ENCODE results near the gene EPB41L4A. TPM values are rescaled to one million over a fixed set of nuclear protein-coding genes. Genes with fewer than 3 reads are reported as not detected.

EPB41L4A gene
- total and polyA plus RNA-seq, 12 donors, result 6.2 to 28.4 (median 17.5) TPM

DNA sequence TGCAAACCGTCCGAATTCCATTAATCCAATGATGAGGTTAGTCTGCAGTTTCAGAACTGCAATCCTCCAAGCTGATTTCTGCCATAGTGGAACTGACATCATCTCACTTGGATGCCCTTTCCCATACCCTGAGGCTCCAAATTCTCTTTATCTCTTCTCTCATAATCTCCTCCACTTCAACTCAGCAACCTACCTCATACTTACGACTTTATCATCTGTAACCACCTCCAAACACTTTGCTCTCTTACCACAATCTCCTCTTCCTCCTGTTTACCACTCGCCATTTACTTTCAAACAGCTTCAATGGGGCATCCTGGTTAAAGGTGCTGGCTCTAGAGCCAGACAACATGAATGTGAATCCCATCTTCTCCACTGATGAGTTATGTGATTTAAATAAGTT lies 223.2 kb downstream of the EPB41L4A start:
- DNase-seq (no peak), ATAC-seq (no peak)
- TF ChIP-seq, protein P1, sequence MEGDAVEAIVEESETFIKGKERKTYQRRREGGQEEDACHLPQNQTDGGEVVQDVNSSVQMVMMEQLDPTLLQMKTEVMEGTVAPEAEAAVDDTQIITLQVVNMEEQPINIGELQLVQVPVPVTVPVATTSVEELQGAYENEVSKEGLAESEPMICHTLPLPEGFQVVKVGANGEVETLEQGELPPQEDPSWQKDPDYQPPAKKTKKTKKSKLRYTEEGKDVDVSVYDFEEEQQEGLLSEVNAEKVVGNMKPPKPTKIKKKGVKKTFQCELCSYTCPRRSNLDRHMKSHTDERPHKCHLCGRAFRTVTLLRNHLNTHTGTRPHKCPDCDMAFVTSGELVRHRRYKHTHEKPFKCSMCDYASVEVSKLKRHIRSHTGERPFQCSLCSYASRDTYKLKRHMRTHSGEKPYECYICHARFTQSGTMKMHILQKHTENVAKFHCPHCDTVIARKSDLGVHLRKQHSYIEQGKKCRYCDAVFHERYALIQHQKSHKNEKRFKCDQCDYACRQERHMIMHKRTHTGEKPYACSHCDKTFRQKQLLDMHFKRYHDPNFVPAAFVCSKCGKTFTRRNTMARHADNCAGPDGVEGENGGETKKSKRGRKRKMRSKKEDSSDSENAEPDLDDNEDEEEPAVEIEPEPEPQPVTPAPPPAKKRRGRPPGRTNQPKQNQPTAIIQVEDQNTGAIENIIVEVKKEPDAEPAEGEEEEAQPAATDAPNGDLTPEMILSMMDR (IDR thresholded peaks at IDR 0.05), result no peak
- Histone ChIP-seq H3K36me3 (peaks cover 0 to 96% (median 3%) of the 10 kb centered on the region in 9 donors), H3K9me3 (no peaks in the 10 kb centered on the region), H3K27ac (no peak overlapping the region), H3K4me3 (no peak overlapping the region), H3K4me1 (peaks cover 0 to 6% (median 0%) of the 10 kb centered on the region in 9 donors), H3K27me3 (no peaks in the 10 kb centered on the region)
- intact Hi-C loops (cut with DNase I), result loop anchor here in 1 of 10 donors (10.0 kb wide), 1 partner anchor 339 kb away; no protein-coding TSS in a partner anchor
- WGBS, 2 donors, result 77 to 85% methylated on average over 4 of the region's 4 CpGs

DNA sequence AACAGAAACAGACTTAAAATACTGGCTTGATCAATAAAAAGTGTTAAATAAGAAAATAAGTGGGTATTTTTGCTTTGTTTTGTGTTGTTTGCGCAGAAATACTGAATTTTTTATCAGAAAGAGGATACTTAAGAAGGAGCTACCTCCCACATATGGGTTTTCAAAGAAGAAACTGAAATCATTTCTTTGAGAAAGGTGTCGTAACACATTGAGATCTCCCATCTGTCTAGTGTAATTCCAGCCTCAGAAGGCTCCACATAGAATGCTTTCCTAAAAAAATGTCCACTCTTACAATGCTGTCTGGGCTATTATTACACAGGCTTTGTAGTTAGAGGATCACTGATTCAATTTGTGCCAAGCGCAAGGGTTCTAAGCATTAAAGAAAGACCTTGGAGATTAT lies 226.2 kb downstream of the EPB41L4A start:
- Histone ChIP-seq H3K27ac (no peak overlapping the region), H3K4me3 (no peak overlapping the region), H3K36me3 (peaks cover 0 to 80% (median 3%) of the 10 kb centered on the region in 9 donors), H3K9me3 (no peaks in the 10 kb centered on the region), H3K4me1 (no peaks in the 10 kb centered on the region), H3K27me3 (no peaks in the 10 kb centered on the region)
- intact Hi-C loops (cut with DNase I), result loop anchor here in 1 of 10 donors (10.0 kb wide), 1 partner anchor 342 kb away; no protein-coding TSS in a partner anchor
- DNase-seq (no peak), ATAC-seq (no peak)
- WGBS, 2 donors, result 93 to 97% methylated on average over 3 of the region's 3 CpGs
- TF ChIP-seq, protein P1 (IDR thresholded peaks at IDR 0.05), result no peak

DNA sequence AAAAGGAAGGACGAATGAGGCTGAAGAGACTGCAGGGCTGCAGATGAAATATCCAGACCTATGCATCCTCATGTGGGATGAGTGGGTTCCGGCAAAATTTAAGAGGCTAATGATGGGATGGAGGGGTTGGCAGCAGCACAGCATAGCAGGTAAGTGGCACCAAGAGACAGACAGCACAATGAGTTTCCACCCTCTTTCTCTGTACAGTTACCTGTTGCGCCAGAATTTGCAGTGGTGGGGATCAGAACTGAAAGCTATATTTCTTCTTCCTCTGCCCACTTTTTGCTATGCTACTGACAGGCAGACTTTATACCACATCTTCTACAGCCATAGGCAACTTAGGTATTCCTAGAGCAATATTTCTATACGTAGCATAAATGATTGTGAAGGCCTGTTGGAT lies 227.0 kb downstream of the EPB41L4A start:
- no peak for ATAC-seq
- Histone ChIP-seq H3K4me1 (no peaks in the 10 kb centered on the region), H3K27ac (no peak overlapping the region), H3K9me3 (no peaks in the 10 kb centered on the region), H3K27me3 (no peaks in the 10 kb centered on the region), H3K4me3 (no peak overlapping the region), H3K36me3 (peaks cover 0 to 73% (median 3%) of the 10 kb centered on the region in 9 donors)
- WGBS, 2 donors, result 89 to 93% methylated on average over 4 of the region's 4 CpGs
- intact Hi-C loops (cut with DNase I), result loop anchor here in 1 of 10 donors (10.0 kb wide), 1 partner anchor 343 kb away; no protein-coding TSS in a partner anchor
- TF ChIP-seq, protein P1 (IDR thresholded peaks at IDR 0.05), result no peak
- no peak for DNase-seq

DNA sequence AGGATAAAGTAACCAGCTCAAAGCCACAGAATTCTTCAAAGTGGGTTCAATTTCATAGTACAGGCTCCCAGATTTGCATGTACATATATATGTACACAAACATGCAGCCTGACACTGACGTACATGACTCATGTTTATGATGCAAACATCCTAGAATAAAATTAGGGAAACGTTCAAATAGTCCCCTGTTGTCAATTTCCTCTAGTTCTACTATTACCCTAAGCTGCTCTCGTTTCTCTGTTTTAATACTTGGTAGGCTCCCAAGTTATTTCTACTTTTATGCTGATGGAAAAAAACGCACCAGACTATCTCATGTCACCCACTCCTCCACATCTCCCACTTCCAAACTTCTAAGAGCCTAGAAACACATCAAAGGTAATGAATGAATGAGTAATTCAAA lies 229.7 kb downstream of the EPB41L4A start:
- WGBS, 2 donors, result 69 to 78% methylated on average over 4 of the region's 4 CpGs
- Histone ChIP-seq H3K9me3 (no peaks in the 10 kb centered on the region), H3K27me3 (no peaks in the 10 kb centered on the region), H3K4me1 (no peaks in the 10 kb centered on the region), H3K27ac (no peak overlapping the region), H3K4me3 (no peak overlapping the region), H3K36me3 (peaks cover 0 to 53% (median 0%) of the 10 kb centered on the region in 9 donors)
- intact Hi-C loops (cut with DNase I), result loop anchor here in 1 of 10 donors (10.0 kb wide), 2 partner anchors 345 to 555 kb away; no protein-coding TSS in a partner anchor
- ATAC-seq (no peak), DNase-seq (no peak)
- TF ChIP-seq, protein P1 (IDR thresholded peaks at IDR 0.05), result no peak

Measured in heart right ventricle (tissue), 16 donors.